IPS DF 6.9 (cell line): ENCODE results near the gene RAD51B.

Source experiments
- DNase-seq: peaks from one replicate; pipeline ENCODE4 v3.0.0-alpha.2; 2013; ENCODE audit warnings: low read depth, low spot score
- H3K27ac ChIP-seq: one replicate; pipeline ENCODE4 v1.5.1; 2013; ENCODE audit warnings: low read length, control low read depth
- H3K27me3 ChIP-seq: 2 replicates; pipeline ENCODE4 v1.6.1; 2013; ENCODE audit warnings: mild to moderate bottlenecking, low read length; ENCODE audit not compliant: control insufficient read depth, insufficient read depth
- H3K36me3 ChIP-seq: 2 replicates; pipeline ENCODE4 v1.6.1; 2013; ENCODE audit warnings: low read length; ENCODE audit not compliant: control insufficient read depth, insufficient read depth
- H3K4me1 ChIP-seq: 2 replicates; pipeline ENCODE4 v1.6.1; 2013; ENCODE audit warnings: low read length; ENCODE audit not compliant: control insufficient read depth, insufficient read depth
- H3K4me3 ChIP-seq: 2 replicates; pipeline ENCODE4 v1.5.1; 2013; ENCODE audit warnings: mild to moderate bottlenecking, low read length
- H3K9me3 ChIP-seq: 2 replicates; pipeline ENCODE4 v1.6.1; 2013; ENCODE audit warnings: low read length, inconsistent platforms; ENCODE audit not compliant: control insufficient read depth, insufficient read depth
- WGBS: extraction: QIAGEN DNeasy Blood & Tissue Kit; methylation state at CpG from one replicate; pipeline ENCODE4 v1.1.7; 2013; ENCODE audit warnings: mixed read lengths, missing lambda C conversion rate; ENCODE audit not compliant: insufficient read length, insufficient coverage; 5-methylcytosine and 5-hydroxymethylcytosine counted together

The RAD51B gene

DNA sequence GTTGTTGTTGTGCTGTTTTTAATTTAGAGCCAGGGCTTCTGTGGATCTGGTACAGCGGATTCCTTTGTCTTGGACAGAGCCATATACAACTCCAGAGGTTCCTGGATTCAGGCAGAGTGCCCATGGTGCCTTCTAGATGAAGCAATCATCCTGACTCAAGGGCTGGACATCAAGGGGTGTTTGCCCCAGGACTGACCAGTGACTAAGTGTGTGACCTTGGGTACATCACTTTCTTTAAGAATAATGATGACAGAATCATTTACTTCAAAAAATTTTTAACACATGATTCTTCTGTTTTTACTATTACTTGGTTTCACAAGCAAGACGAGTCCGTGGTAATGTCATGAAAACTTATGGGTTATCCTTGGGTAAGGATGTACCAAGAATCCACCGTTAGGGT, 576.0 kb downstream of the RAD51B start:
- Histone ChIP-seq H3K27ac (no peak overlapping the region), H3K36me3 (no peaks in the 10 kb centered on the region), H3K27me3 (no peaks in the 10 kb centered on the region), H3K9me3 (no peaks in the 10 kb centered on the region), H3K4me1 (peaks cover 5% of the 10 kb centered on the region), H3K4me3 (no peak overlapping the region)
- DNase-seq, result no peak
- no CpG with 5 or more reads among the region's 4 CpGs for WGBS

DNA sequence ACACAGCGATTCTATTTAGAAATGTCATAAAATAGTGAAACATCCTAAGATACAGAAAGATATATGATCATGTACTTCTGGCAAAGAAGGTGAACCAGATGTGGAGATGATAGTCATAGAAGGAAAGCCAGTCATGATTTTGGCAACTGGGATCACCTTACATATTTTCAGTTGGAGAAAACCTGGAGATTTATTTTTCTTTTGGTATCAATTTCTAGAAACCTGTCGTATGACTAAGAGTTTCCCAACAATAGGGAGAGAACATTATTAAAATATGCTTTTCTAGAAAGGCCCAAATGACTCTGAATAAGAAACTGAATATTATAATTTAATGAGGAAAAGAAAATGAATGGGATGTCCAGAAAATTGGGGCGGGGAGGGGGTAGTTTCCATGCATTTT, 576.9 kb downstream of the RAD51B start:
- no peak overlapping the region for H3K27ac ChIP-seq
- H3K36me3 ChIP-seq, result no peaks in the 10 kb centered on the region
- H3K9me3 ChIP-seq, result no peaks in the 10 kb centered on the region
- H3K4me3 ChIP-seq, result no peak overlapping the region
- WGBS, result no CpG with 5 or more reads among the region's 3 CpGs
- H3K27me3 ChIP-seq, result no peaks in the 10 kb centered on the region
- DNase-seq, result no peak
- peaks cover 5% of the 10 kb centered on the region for H3K4me1 ChIP-seq

- H3K36me3 ChIP-seq, result no peaks in the 10 kb centered on the region
- no peak for DNase-seq
- H3K4me3 ChIP-seq, result no peak overlapping the region
- peaks cover 5% of the 10 kb centered on the region for H3K4me1 ChIP-seq
- H3K27me3 ChIP-seq, result no peaks in the 10 kb centered on the region
- no peak overlapping the region for H3K27ac ChIP-seq
- no CpG with 5 or more reads among the region's 6 CpGs for WGBS
- H3K9me3 ChIP-seq, result no peaks in the 10 kb centered on the region
Measured at GRCh38 chr14:68397371-68397811, 577.8 kb downstream of the RAD51B start.

DNA sequence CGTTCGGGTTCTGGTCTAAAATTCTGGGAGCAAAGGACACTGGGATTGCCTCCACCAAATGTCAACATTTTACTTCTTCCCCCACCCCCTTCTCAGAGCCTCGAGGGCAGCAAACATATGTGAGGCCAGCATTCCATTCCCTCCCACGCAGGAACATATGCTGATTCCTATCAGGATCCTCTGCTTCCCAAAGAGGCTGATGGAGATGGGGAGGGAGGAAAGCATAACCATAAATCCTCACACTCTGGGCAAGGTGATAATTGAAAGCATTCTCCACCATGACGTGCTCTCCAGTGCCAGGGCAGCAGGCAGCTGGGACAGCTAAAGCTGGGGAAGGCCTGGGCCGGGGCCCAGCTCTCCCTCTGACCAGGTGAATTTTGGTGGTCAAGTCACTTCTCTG, 578.2 kb downstream of the RAD51B start:
- Histone ChIP-seq H3K36me3 (no peaks in the 10 kb centered on the region), H3K27ac (no peak overlapping the region), H3K4me1 (peaks cover 5% of the 10 kb centered on the region), H3K4me3 (no peak overlapping the region), H3K9me3 (no peaks in the 10 kb centered on the region), H3K27me3 (no peaks in the 10 kb centered on the region)
- DNase-seq, result no peak
- WGBS, result no CpG with 5 or more reads among the region's 6 CpGs

- Histone ChIP-seq H3K36me3 (no peaks in the 10 kb centered on the region), H3K9me3 (no peaks in the 10 kb centered on the region), H3K4me1 (peaks cover 5% of the 10 kb centered on the region), H3K27ac (no peak overlapping the region), H3K4me3 (no peak overlapping the region), H3K27me3 (no peaks in the 10 kb centered on the region)
- no peak for DNase-seq
- no CpG with 5 or more reads among the region's 2 CpGs for WGBS
Measured at GRCh38 chr14:68398370-68398769, 578.8 kb downstream of the RAD51B start.

GRCh38 chr14:68399971-68400370, 580.4 kb downstream of the RAD51B start:
- H3K27ac ChIP-seq, result no peak overlapping the region
- WGBS, result no CpG with 5 or more reads among the region's 2 CpGs
- peaks cover 2% of the 10 kb centered on the region for H3K4me1 ChIP-seq

DNA sequence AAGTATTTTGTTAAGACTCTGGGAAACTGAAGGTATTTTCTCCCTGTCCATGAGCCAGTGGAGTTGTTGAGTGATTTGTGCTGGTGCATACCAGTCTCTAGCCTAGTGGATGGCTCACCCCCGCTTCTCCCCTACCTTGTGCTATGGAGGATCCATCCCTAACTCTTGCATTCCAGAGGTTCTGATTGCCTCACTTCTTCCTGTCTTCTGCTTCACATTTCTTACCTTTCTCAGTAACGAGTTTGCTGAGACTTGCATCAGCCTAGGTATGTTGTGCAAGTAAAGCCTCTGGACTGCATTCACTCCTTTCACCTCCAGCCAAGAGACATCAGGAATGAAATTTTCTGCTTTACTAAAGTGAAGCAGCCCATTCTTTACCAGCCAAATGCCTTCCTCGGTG, 581.7 kb downstream of the RAD51B start:
- H3K9me3 ChIP-seq, result no peaks in the 10 kb centered on the region
- no peak for DNase-seq
- no peaks in the 10 kb centered on the region for H3K36me3 ChIP-seq
- H3K4me1 ChIP-seq, result no peaks in the 10 kb centered on the region
- no CpG with 5 or more reads among the region's 3 CpGs for WGBS
- no peak overlapping the region for H3K4me3 ChIP-seq
- H3K27ac ChIP-seq, result no peak overlapping the region
- H3K27me3 ChIP-seq, result no peaks in the 10 kb centered on the region

More at GRCh38 chr14:68399971-68400370, 580.4 kb downstream of the RAD51B start:
- H3K36me3 ChIP-seq, result no peaks in the 10 kb centered on the region
- no peak overlapping the region for H3K4me3 ChIP-seq
- H3K9me3 ChIP-seq, result no peaks in the 10 kb centered on the region
- H3K27me3 ChIP-seq, result no peaks in the 10 kb centered on the region
- DNase-seq, result no peak

DNA sequence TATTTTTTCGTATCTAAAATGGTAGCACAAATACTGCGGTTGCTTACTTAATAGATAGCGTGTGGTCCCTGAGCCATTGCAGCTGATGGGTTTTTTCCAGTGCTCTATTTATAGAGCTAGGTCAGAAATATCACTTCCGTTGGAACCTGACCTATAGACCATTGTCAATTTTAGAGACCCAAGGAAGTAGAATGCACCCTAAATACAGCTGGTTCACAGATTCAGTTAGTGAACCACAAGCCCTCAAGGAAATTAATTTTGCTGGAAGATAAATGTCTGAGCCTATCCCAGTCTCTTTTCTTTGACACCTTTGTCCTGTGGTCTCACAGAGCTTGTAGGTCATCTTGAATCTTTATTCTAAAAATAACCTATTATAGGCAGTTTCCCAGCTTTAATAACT, 582.3 kb downstream of the RAD51B start:
- WGBS, result no CpG with 5 or more reads among the region's 4 CpGs
- Histone ChIP-seq H3K27ac (no peak overlapping the region), H3K4me3 (no peak overlapping the region), H3K9me3 (no peaks in the 10 kb centered on the region), H3K4me1 (no peaks in the 10 kb centered on the region), H3K27me3 (no peaks in the 10 kb centered on the region), H3K36me3 (no peaks in the 10 kb centered on the region)
- DNase-seq, result no peak

- H3K4me3 ChIP-seq, result no peak overlapping the region
- no peaks in the 10 kb centered on the region for H3K27me3 ChIP-seq
- no peak overlapping the region for H3K27ac ChIP-seq
- no peaks in the 10 kb centered on the region for H3K36me3 ChIP-seq
- WGBS, result no CpG with 5 or more reads among the region's 7 CpGs
- DNase-seq, result no peak
- no peaks in the 10 kb centered on the region for H3K4me1 ChIP-seq
- no peaks in the 10 kb centered on the region for H3K9me3 ChIP-seq
Measured at GRCh38 chr14:68402525-68403101, 583.0 kb downstream of the RAD51B start.

DNA sequence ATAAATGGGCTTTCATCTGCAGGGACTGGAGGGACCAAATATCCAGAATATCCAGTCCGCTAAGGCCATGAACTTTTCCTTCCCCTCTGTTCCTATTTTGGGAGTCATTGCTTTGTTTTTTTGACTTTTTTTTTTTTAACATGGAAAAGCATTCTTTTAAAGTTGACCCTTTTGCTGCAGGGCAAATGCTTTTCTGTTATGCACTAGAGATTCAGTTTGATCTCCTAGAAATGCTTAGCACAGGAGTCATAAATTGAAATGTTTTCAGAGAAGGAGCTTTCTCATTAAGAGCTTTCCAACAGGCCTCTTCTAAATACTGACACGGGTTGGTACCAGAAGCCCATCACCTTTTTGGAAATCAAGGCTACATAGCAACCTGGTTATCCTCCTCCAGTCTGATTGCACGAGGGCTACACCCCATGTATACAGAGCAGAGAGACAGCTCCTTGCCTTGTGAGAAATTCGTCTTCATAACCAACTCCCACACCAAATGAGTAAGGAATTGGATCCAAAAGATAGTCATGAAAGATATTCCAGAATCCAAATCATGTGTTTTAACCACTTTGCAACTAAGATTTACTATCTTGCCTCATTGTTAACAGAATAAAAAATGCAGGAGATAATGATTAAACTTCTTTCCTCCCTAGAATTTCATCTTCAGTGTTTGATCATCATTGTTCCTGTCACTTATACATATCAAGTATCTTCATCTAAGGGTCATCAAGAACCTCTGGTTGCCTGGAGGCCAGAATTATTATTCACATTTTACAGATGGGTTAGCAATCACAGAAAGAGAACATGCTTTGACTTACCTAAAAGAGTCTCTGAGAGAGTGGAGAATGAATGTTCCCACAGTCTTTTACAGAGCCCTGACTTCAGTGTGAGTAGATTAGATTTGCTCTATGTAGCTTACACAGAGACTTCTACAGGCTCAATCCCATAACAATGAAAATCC, 583.9 kb downstream of the RAD51B start:
- DNase-seq, result no peak
- no CpG with 5 or more reads among the region's 4 CpGs for WGBS
- no peak overlapping the region for H3K27ac ChIP-seq
- H3K27me3 ChIP-seq, result no peaks in the 10 kb centered on the region
- no peak overlapping the region for H3K4me3 ChIP-seq
- no peaks in the 10 kb centered on the region for H3K9me3 ChIP-seq
- H3K4me1 ChIP-seq, result no peaks in the 10 kb centered on the region; the same call in 1 of the 2 replicates
- no peaks in the 10 kb centered on the region for H3K36me3 ChIP-seq
